ENCODE results near the gene ZNF780B. TPM values are rescaled to one million over a fixed set of nuclear protein-coding genes. Genes with fewer than 3 reads are reported as not detected.

Gene ZNF780B
- total RNA-seq, 4 donors from 2014 or later, result 5.4 to 9.8 (median 8.5) TPM

DNA sequence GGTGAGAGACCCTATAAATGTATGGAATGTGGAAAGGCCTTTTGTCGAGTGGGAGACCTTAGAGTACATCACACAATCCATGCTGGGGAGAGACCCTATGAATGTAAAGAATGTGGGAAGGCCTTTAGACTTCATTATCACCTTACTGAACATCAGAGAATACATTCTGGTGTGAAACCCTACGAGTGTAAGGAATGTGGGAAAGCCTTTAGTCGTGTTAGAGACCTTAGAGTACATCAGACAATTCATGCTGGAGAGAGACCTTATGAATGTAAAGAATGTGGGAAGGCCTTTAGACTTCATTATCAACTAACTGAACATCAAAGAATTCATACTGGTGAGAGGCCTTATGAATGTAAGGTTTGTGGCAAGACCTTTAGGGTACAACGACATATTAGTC lies 42.0 kb downstream of the ZNF780B start:
- 93% methylated on average over 4 of the region's 4 CpGs for WGBS
- H3K4me1 ChIP-seq, result no peaks in the 10 kb centered on the region
- no peak overlapping the region for H3K27ac ChIP-seq
- H3K27me3 ChIP-seq, result no peaks in the 10 kb centered on the region
- no peak for DNase-seq (ENCODE audit: low spot score in 2 of 2)
- TF ChIP-seq POLR2A (IDR thresholded peaks at IDR 0.05), result no peak
- TF ChIP-seq CTCF (IDR thresholded peaks at IDR 0.05), result no peak
- H3K36me3 ChIP-seq, result peaks cover 38% of the 10 kb centered on the region
- peaks cover 30% of the 10 kb centered on the region for H3K9me3 ChIP-seq
- H3K4me3 ChIP-seq, result no peak overlapping the region

DNA sequence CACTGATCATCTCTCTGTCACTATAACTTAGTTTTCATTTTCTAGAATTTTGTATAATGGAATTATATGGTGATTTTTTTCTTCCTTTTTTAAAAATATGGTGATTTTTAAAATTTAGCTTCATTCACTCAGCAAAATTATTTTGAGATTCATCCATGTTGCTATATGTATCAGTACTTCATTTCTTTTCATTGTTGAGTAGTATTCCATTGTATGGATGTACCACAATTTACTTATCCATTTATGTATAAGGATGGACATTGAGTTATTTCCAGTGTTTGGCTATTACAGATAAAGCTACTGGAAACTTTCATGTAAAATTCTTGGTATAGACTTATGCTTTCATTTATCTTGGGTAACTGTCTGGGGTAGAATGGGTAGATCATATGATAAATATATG lies 46.4 kb downstream of the ZNF780B start:
- TF ChIP-seq POLR2AphosphoS5 (IDR thresholded peaks at IDR 0.05) (no peak), POLR2A (IDR thresholded peaks at IDR 0.05) (no peak), CTCF (IDR thresholded peaks at IDR 0.05) (no peak), EP300 (IDR thresholded peaks at IDR 0.05) (no peak)
- no peak overlapping the region for H3K4me3 ChIP-seq
- H3K27me3 ChIP-seq, result no peaks in the 10 kb centered on the region
- DNase-seq (ENCODE audit: low spot score in 2 of 2), result no peak
- peaks cover 63% of the 10 kb centered on the region for H3K36me3 ChIP-seq
- H3K9me3 ChIP-seq, result peaks cover 11% of the 10 kb centered on the region
- no peaks in the 10 kb centered on the region for H3K4me1 ChIP-seq
- no peak overlapping the region for H3K27ac ChIP-seq

GRCh38 chr19:40006273-40006691 lies 49.7 kb downstream of the ZNF780B start:
- Histone ChIP-seq H3K27ac (no peak overlapping the region), H3K4me3 (no peak overlapping the region), H3K36me3 (peaks cover 38% of the 10 kb centered on the region), H3K4me1 (no peaks in the 10 kb centered on the region), H3K27me3 (no peaks in the 10 kb centered on the region), H3K9me3 (no peaks in the 10 kb centered on the region)
- 62% methylated on average over 1 of the region's 1 CpG for WGBS
- no peak for DNase-seq (ENCODE audit: low spot score in 2 of 2)
- no peak for TF ChIP-seq POLR2A (IDR thresholded peaks at IDR 0.05)
- TF ChIP-seq EP300 (IDR thresholded peaks at IDR 0.05), result no peak
- no peak for TF ChIP-seq CTCF (IDR thresholded peaks at IDR 0.05)

DNA sequence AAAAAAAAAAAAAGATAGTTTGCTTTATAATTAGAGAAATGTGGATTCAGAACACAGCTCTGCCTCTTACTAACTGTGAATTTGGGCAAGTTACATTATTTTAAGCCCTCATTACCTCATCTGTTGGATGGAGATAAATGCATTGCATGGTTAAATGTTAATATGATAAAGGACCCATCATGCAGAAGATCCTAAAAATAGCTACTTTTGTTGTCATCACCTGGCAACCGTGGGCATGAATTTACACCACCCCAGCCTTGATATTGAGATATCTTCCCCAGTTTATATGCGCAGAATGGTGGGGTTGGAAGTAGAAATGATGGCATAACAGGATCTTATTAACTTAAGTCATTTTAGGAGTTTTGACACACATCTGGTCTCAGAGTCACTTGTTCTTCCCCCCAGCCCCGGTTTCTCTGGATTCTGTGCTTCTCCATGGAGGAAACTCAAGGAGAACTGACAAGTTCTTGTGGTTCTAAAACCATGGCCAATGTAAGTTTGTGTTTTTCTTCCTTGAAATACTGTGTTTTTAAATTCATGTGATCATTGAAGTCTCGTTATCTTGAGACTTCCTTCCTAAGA lies 50.2 kb downstream of the ZNF780B start:
- peaks cover 37% of the 10 kb centered on the region for H3K36me3 ChIP-seq
- no peak for DNase-seq (ENCODE audit: low spot score in 2 of 2)
- H3K4me3 ChIP-seq, result no peak overlapping the region

DNA sequence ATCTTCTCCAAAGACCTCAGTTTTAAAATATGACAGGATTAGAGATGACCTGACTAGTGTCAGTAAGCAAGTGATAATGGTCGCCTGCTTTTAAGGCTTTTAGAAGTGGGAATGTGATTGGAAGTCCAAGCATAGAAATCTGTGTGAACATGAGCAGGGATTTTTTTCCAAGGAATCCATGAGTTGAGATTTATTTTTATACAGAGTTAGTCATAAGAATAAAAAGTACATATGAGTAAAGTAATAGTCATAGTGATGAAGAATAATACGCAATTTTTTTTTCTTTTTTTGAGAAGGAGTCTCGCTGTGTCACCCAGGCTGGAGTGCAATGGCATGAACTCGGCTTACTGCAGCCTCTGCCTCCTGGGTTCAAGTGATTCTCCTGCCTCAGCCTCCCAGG lies 57.5 kb downstream of the ZNF780B start:
- no peak for DNase-seq (ENCODE audit: low spot score in 2 of 2)
- Histone ChIP-seq H3K4me1 (peaks cover 18% of the 10 kb centered on the region), H3K27ac (no peak overlapping the region), H3K4me3 (no peak overlapping the region), H3K9me3 (no peaks in the 10 kb centered on the region), H3K36me3 (no peaks in the 10 kb centered on the region), H3K27me3 (no peaks in the 10 kb centered on the region)
- WGBS, result 84% methylated on average over 4 of the region's 4 CpGs
- TF ChIP-seq CTCF (IDR thresholded peaks at IDR 0.05) (no peak), POLR2AphosphoS5 (IDR thresholded peaks at IDR 0.05) (no peak), POLR2A (IDR thresholded peaks at IDR 0.05) (no peak), EP300 (IDR thresholded peaks at IDR 0.05) (no peak)

More for the DNA sequence above, 50.2 kb downstream of the ZNF780B start:
- 82% methylated on average over 4 of the region's 4 CpGs for WGBS
- H3K27me3 ChIP-seq, result no peaks in the 10 kb centered on the region
- H3K9me3 ChIP-seq, result no peaks in the 10 kb centered on the region
- no peak overlapping the region for H3K27ac ChIP-seq
- TF ChIP-seq POLR2A (IDR thresholded peaks at IDR 0.05), result no peak
- TF ChIP-seq CTCF (IDR thresholded peaks at IDR 0.05), result no peak
- TF ChIP-seq EP300 (IDR thresholded peaks at IDR 0.05), result no peak
- TF ChIP-seq POLR2AphosphoS5 (IDR thresholded peaks at IDR 0.05), result no peak
- no peaks in the 10 kb centered on the region for H3K4me1 ChIP-seq

Data from suprapubic skin (tissue), 4 donors.